Activated CD4-positive, alpha-beta T cell treated with anti-CD3 and anti-CD28 coated beads, Interleukin-2, Interleukin-6, amounts not matched to agents 100 ng/mL and 50 ng/mL, durations not matched to agents 16 hours and 8 hours (primary cell): ENCODE results near the gene UCP2.

Source experiments
- DNase-seq: peaks from one replicate; pipeline ENCODE4 v3.0.0-alpha.2; 2020

The UCP2 gene

GRCh38 chr11:74009675-74010305, 27.1 kb upstream of the UCP2 start:
- no peak for DNase-seq

GRCh38 chr11:74009230-74009547, 26.5 kb upstream of the UCP2 start:
- no peak for DNase-seq

- no peak for DNase-seq
Measured at GRCh38 chr11:74008373-74009229, 26.0 kb upstream of the UCP2 start, which contains the start of gene UCP3. UCP3 (minus strand) TSS chr11:74009085; CDS start chr11:74007042, 2,043 bp downstream.

GRCh38 chr11:74007691-74008372, 25.2 kb upstream of the UCP2 start:
- no peak for DNase-seq

GRCh38 chr11:74006743-74007304, 24.2 kb upstream of the UCP2 start:
- DNase-seq = no peak

GRCh38 chr11:74005721-74006517, 23.3 kb upstream of the UCP2 start:
- DNase-seq = no peak

GRCh38 chr11:74004759-74005615, 22.3 kb upstream of the UCP2 start:
- peak; percentile 89 for DNase-seq

- DNase-seq = no peak
Measured at GRCh38 chr11:74004046-74004695, 21.5 kb upstream of the UCP2 start.

- no peak for DNase-seq
Measured at GRCh38 chr11:74002832-74003231, 20.2 kb upstream of the UCP2 start.

- no peak for DNase-seq
Measured at GRCh38 chr11:74001822-74002286, 19.2 kb upstream of the UCP2 start.

- no peak for DNase-seq
Measured at GRCh38 chr11:74000307-74001133, 17.9 kb upstream of the UCP2 start.

- no peak for DNase-seq
Measured at GRCh38 chr11:73999581-74000306, 17.1 kb upstream of the UCP2 start.

GRCh38 chr11:73998846-73999575, 16.4 kb upstream of the UCP2 start:
- DNase-seq = no peak

GRCh38 chr11:73997120-73997770, 14.6 kb upstream of the UCP2 start:
- DNase-seq = no peak

- DNase-seq = no peak
Measured at GRCh38 chr11:73996161-73996747, 13.6 kb upstream of the UCP2 start.

GRCh38 chr11:73995731-73996130, 13.1 kb upstream of the UCP2 start:
- DNase-seq = peak; percentile 65

GRCh38 chr11:73995247-73995646, 12.6 kb upstream of the UCP2 start:
- peak; percentile 81 for DNase-seq
